HG03378 (cell line): Measurements from ENCODE around the gene CDH10.

ENCODE experiments used
- ATAC-seq: cut with Tn5 transposase; IDR thresholded peaks from one replicate; pipeline ENCODE4 v1.9.1; 2021; ENCODE audit warnings: mild to moderate bottlenecking, moderate library complexity; ENCODE audit not compliant: unreplicated experiment

The CDH10 gene

DNA sequence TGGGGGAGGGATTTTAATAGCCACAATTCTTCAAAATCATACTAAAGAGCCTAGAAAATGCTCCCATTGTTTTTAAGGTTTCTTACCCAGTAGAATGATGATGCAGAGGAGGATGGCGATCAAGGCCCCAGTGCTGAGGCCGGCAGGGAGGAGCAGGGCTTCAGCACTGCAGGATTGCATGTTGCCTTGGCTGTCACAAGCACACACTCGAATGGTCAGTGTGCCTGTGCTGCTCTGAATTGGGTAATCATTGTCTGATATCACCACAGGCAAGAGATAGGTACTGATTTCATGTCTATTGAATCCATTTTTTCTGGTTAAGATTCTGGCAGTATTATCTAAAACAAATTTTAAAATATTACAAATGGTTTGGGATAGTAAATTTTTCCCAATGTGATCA is 153.3 kb downstream of the CDH10 start:
- ATAC-seq, result no peak

DNA sequence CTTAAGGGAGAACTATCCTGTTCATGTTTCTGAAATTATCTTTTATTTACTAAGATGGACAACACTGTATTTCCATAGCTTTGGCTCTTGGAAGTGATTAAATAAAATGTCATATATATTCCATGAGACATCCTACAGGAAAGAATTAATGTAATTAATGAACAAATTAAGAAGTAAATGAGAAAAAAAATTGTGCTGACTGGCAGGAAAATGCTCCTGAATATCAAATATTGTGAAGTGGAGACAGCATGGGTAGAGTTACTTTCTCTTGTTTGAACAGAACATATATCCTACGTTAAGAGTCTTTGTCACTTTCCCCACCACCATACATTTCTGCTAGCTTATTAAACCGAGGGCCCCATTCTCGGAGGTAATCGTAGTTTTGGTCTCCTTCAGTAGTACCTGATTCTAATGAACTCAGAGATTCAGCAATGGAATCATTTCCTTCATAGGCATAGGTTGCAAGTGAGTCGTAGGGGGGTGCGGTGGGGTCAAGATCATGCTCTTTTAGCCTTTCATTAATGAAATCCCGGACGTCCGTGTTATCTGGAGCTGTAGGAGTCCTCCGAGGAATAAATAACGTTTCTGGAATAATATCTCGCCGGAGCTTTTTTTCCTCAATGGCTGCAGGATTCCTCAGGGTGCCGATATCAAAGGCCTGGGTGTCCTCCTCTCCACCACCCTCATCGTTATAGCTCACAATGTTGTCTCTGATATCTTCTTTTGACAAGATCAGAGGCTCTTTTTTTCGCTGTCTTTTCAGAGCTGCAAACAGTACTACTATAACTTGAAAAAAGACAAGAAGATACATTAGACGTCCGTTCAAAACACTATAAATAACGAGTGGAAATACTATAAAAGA is 157.2 kb downstream of the CDH10 start:
- no peak for ATAC-seq

- no peak for ATAC-seq
Measured at GRCh38 chr5:24480952-24481351, 163.8 kb downstream of the CDH10 start.

DNA sequence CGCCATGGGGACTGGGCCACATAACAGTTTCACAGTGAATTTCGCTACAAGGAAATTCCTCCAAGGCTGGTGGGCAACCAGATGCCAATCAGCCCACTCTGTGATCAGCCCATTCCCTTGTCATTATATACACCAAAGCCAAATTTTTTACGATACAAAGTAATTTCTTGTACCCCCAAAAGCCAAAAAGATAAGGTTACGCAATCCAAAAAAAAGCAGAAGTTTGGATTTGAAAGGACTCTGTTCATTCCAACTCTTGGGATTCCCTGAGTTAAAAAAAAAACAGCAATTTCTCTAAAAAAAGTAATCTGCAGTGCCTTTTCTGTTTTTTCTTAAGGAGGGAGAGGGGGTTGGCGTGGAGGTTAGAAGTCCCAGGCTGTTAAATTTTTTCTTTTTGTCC is 166.8 kb downstream of the CDH10 start:
- no peak for ATAC-seq

GRCh38 chr5:24475101-24475500 is 169.7 kb downstream of the CDH10 start:
- ATAC-seq, result no peak

- no peak for ATAC-seq
Measured at GRCh38 chr5:24474685-24475084, 170.1 kb downstream of the CDH10 start.

DNA sequence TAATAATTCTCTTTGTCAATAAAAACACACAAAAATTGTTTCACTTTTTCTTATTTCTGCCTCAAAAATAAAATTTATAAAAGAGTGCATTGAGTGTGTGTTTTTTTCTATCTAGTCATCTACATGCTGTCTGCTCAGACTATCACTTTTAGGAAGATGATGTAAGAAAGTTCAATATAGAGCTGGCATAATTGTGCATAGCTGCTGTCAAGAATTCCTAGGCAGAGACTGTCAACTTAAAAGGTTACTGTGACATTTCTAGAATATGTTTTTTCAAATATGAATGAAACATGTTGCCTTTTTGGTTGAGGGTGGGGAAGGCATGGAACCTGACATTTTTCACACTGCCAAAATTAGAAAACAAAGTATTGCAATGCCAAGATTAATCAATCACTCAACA is 172.3 kb downstream of the CDH10 start:
- ATAC-seq, result no peak

DNA sequence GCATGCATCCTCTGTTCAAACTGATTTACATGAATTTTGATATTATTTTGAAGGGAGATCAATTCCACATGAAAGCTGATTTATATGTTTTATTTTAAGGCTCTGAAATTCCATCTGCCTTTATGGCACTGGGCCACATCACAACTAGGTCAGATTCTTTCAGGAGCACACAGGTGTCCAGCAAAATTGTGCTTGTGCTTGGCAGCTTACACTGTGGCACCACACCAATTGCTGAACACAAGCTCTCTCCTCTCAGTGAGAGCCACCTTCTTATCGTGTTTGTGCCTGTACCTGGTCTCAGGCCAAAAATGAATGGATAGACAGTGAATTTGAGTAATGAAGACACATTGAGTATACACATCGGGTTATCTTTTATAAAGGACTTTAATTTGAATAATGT is 200.4 kb downstream of the CDH10 start:
- no peak for ATAC-seq

DNA sequence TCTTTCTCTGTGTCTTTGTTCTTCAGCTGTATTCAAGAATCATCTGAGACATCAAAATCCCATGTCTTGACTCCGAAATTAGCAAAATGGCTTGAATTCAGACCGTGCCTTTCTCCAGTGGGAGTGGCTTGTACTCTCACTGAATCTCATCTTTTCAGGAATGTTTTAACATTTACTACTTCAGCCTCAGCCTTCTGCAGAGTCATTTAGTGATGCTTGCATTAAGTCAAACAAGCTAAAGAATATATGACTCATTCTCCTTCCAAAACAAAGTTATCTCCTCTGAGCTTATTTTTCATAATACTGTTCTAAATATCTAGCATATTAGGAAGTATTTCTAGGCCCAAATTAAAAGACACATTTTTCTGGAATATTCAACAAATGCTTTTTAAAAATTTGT is 205.3 kb downstream of the CDH10 start:
- ATAC-seq, result no peak
